WERI-Rb-1 (cell line): ENCODE data around the gene DCDC1.
"Not testable (repeated sequence)": the region's sequence is repeated elsewhere in the genome, so short reads cannot be mapped to it uniquely, and the experiment has no call there.

Experiments
- DNase-seq: peaks from one replicate; pipeline ENCODE4 v3.0.0-alpha.2; 2020
- H3K27ac ChIP-seq: fragments of 250-450 bp; sonication (Bioruptor Pico); 2 replicates; pipeline ENCODE4 v1.5.1; 2020; ENCODE audit warnings: mild to moderate bottlenecking, moderate library complexity
- H3K27me3 ChIP-seq: fragments of 250-450 bp; sonication (Bioruptor Pico); 2 replicates; pipeline ENCODE4 v1.5.1; 2021; ENCODE audit warnings: mild to moderate bottlenecking, low read depth, moderate library complexity; ENCODE audit not compliant: insufficient read depth, severe bottlenecking
- H3K36me3 ChIP-seq: fragments of 250-450 bp; sonication (Bioruptor Pico); 2 replicates; pipeline ENCODE4 v1.5.1; 2020; ENCODE audit warnings: mild to moderate bottlenecking, moderate library complexity
- H3K4me3 ChIP-seq: 2 replicates; pipeline ENCODE4 v1.5.1; 2011; ENCODE audit warnings: low read depth, mild to moderate bottlenecking, control low read depth, low read length
- H3K9me3 ChIP-seq: fragments of 250-450 bp; sonication (Bioruptor Pico); 2 replicates; pipeline ENCODE4 v1.5.1; 2021; ENCODE audit warnings: mild to moderate bottlenecking, moderate library complexity; ENCODE audit not compliant: severe bottlenecking
- TF ChIP-seq, protein P1 (sequence below): IDR thresholded peaks from 2 replicates; pipeline ENCODE4 v1.5.1; 2011; ENCODE audit warnings: low read depth, mild to moderate bottlenecking, control low read depth, inconsistent platforms, low read length

The DCDC1 gene

GRCh38 chr11:31295308-31295707, 74.2 kb downstream of the DCDC1 start:
- Histone ChIP-seq H3K9me3 (no peaks in the 10 kb centered on the region), H3K36me3 (no peaks in the 10 kb centered on the region), H3K27me3 (no peaks in the 10 kb centered on the region), H3K27ac (no peak overlapping the region), H3K4me3 (no peak overlapping the region)
- DNase-seq: no peak
- TF ChIP-seq, protein P1, sequence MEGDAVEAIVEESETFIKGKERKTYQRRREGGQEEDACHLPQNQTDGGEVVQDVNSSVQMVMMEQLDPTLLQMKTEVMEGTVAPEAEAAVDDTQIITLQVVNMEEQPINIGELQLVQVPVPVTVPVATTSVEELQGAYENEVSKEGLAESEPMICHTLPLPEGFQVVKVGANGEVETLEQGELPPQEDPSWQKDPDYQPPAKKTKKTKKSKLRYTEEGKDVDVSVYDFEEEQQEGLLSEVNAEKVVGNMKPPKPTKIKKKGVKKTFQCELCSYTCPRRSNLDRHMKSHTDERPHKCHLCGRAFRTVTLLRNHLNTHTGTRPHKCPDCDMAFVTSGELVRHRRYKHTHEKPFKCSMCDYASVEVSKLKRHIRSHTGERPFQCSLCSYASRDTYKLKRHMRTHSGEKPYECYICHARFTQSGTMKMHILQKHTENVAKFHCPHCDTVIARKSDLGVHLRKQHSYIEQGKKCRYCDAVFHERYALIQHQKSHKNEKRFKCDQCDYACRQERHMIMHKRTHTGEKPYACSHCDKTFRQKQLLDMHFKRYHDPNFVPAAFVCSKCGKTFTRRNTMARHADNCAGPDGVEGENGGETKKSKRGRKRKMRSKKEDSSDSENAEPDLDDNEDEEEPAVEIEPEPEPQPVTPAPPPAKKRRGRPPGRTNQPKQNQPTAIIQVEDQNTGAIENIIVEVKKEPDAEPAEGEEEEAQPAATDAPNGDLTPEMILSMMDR: no peak

GRCh38 chr11:31273527-31273926, 96.0 kb downstream of the DCDC1 start:
- H3K27ac ChIP-seq, H3K27me3 ChIP-seq, H3K36me3 ChIP-seq, DNase-seq, H3K9me3 ChIP-seq, H3K4me3 ChIP-seq: not testable (repeated sequence)

DNA sequence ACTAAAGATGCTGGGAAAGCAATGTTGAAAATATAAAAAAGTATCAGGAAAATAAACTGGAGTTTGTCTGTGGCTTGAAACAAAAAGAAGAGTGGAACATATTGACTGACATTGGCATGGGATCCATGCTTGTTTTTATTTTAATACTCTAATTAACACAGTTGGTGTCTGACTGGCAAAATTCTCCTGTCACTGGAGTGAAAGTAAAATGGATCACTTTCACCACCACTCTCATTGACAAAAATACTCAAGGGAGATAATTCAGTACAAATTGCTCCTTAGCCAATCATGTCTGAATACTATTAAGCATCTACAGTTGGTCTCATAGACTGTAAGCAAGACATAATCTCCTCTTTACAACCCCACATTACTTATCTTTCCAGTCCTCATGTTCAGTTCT, 101.8 kb downstream of the DCDC1 start:
- Histone ChIP-seq H3K36me3 (no peaks in the 10 kb centered on the region), H3K27me3 (no peaks in the 10 kb centered on the region), H3K9me3 (no peaks in the 10 kb centered on the region), H3K27ac (no peak overlapping the region), H3K4me3 (no peak overlapping the region)
- TF ChIP-seq, protein P1: no peak
- DNase-seq: no peak

DNA sequence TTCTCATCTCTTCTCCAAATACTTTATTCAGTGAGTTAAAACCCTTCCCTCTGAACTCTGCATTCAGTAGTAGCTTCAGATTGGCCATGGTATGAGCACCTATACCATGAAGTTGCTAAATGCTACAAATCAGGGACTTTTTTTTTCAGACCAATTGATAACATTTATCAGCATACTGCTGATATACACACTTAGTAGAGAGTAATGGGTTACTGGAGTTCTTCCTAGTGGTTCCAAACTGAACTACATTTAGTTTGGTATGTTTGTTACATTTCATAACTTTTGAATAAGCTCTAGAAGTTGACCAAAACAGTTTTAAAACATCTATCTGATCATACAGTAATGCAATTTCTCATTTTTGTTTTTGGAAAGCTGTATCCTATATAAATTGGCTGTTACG, 104.7 kb downstream of the DCDC1 start:
- Histone ChIP-seq H3K4me3 (no peak overlapping the region), H3K36me3 (no peaks in the 10 kb centered on the region), H3K27me3 (no peaks in the 10 kb centered on the region), H3K27ac (no peak overlapping the region), H3K9me3 (no peaks in the 10 kb centered on the region)
- TF ChIP-seq, protein P1: no peak
- DNase-seq: no peak

- H3K27ac ChIP-seq: no peak overlapping the region
- no peaks in the 10 kb centered on the region for H3K9me3 ChIP-seq
- DNase-seq: no peak
Observed at GRCh38 chr11:31262761-31263160, 106.8 kb downstream of the DCDC1 start.

GRCh38 chr11:31259797-31260196, 109.7 kb downstream of the DCDC1 start:
- TF ChIP-seq, protein P1: no peak
- Histone ChIP-seq H3K36me3 (no peaks in the 10 kb centered on the region), H3K27ac (no peak overlapping the region), H3K9me3 (no peaks in the 10 kb centered on the region), H3K4me3 (no peak overlapping the region), H3K27me3 (no peaks in the 10 kb centered on the region)
- DNase-seq: no peak

More at GRCh38 chr11:31262761-31263160, 106.8 kb downstream of the DCDC1 start:
- Histone ChIP-seq H3K36me3 (no peaks in the 10 kb centered on the region), H3K27me3 (no peaks in the 10 kb centered on the region), H3K4me3 (no peak overlapping the region)
- TF ChIP-seq, protein P1: no peak
